Body of pancreas (tissue), 4 donors: ENCODE results near the gene PIEZO1.

Source experiments
- POLR2A ChIP-seq, 3 donors: fragments of 450-650 bp; IDR thresholded peaks; one replicate each; pipeline ENCODE4 v1.6.1; 2016; ENCODE audit warnings: antibody characterized with exemption in 3 of 3, mild to moderate bottlenecking in 2 of 3
- TF ChIP-seq, protein P1 (sequence below), 7 experiments: fragments of 450-650 bp in 4 of 7; fragments of 200-600 bp in 3 of 7; sonication (generic) in 3 of 7; IDR thresholded peaks; one replicate each; pipeline ENCODE4 v1.5.1; 2016 to 2019; ENCODE audit warnings: antibody characterized with exemption in 7 of 7

DNA sequence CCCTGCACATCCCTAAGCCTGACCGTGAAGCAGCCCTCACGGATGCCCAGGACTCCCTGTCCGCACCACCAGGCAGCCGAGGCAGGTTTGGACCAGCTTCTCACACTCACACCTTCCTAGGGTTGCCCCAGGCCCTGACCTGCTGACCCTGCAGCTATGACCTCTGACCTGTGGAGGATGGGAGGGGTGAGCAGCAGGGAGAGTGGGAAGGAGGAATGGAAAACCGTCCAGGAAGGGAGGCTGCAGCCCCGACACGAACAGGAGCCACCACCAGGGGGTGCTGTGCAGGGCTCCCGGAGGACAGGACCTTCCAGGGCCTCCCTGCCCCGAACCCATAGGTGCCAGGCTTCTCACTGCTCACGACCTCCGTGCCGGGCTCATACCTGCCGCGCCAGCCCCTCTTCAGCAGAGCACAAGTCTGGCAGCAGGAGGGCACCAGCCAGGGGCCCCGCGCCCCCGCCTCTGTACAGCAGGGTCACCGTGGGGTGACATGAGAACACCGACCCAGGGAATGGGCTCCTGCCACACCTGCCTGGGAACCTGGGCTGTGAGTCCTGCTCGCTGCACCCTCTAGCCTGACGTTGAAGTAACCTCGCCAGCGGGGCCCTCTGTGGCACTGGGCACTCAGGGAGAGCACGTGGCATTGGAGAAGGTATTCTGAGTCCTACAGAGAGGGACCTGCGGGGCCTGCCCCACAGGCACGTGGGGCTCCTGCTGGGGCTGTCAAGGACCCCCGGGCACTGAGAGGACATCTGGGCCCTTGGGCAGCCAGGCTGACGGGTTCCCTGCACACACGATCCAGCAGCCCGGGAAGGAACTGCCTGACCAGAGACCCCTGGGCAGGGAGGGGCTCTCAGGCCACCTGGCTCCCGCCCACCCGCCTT, 41.1 kb downstream of the PIEZO1 start:
- TF ChIP-seq, protein P1, sequence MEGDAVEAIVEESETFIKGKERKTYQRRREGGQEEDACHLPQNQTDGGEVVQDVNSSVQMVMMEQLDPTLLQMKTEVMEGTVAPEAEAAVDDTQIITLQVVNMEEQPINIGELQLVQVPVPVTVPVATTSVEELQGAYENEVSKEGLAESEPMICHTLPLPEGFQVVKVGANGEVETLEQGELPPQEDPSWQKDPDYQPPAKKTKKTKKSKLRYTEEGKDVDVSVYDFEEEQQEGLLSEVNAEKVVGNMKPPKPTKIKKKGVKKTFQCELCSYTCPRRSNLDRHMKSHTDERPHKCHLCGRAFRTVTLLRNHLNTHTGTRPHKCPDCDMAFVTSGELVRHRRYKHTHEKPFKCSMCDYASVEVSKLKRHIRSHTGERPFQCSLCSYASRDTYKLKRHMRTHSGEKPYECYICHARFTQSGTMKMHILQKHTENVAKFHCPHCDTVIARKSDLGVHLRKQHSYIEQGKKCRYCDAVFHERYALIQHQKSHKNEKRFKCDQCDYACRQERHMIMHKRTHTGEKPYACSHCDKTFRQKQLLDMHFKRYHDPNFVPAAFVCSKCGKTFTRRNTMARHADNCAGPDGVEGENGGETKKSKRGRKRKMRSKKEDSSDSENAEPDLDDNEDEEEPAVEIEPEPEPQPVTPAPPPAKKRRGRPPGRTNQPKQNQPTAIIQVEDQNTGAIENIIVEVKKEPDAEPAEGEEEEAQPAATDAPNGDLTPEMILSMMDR (IDR thresholded peaks at IDR 0.05) = peak; percentile 81 to 89 (median 86)
- TF ChIP-seq POLR2A (IDR thresholded peaks at IDR 0.05) = no peak
